A549 treated with CORT108297 at 1 μM for 4 hours (cell line): Measurements from ENCODE around the gene OR1B1. TPM values are rescaled to one million over a fixed set of nuclear protein-coding genes. Genes with fewer than 3 reads are reported as not detected.

Experiments used
- total RNA-seq: library from RNA; stranded (reverse); fragments of 200-300 nt; extraction: Qiagen RNA extraction; gene quantifications from 5 replicates; pipeline ENCODE4 v1.2.3, GENCODE V29; 2022

Gene OR1B1
- total RNA-seq: not detected in 5 replicates

GRCh38 chr9:122657527-122657926, at the start of gene OR1B1:
Gene OR1B1 (minus strand): TSS chr9:122657627.

GRCh38 chr9:122661416-122661815, 4.0 kb upstream of the OR1B1 start, which contains the start of gene OR1L1:
Gene OR1L1 (plus strand): TSS chr9:122661716. CDS start chr9:122661716, 0 bp downstream.

GRCh38 chr9:122614362-122614761, 43.1 kb downstream of the OR1B1 start, which contains the start of gene OR1Q1:
Gene OR1Q1 (plus strand): TSS chr9:122614738. CDS start chr9:122614738, 0 bp downstream.

GRCh38 chr9:122583284-122583683, 74.1 kb downstream of the OR1B1 start, which contains the start of gene OR1L8:
Gene OR1L8 (minus strand): TSS chr9:122583384. CDS start chr9:122568477, 14,907 bp downstream.

Other genes with a start within 250 kb of the OR1B1 start
- not detected in 5 replicates for gene OR1J1, start 179.7 kb downstream of the OR1B1 start, total RNA-seq
- not detected in 5 replicates for gene OR1J2, start 146.8 kb downstream of the OR1B1 start, total RNA-seq
- gene OR1J4, start 138.5 kb downstream of the OR1B1 start, total RNA-seq: 0.10 to 0.13 TPM in 2 of 5 replicates, not detected in the others
- gene OR1N1, start 130.3 kb downstream of the OR1B1 start, total RNA-seq: not detected in 5 replicates
- gene OR1N2, start 104.5 kb downstream of the OR1B1 start, total RNA-seq: not detected in 5 replicates
- not detected in 5 replicates for gene OR1L8, start 74.2 kb downstream of the OR1B1 start, total RNA-seq
- 0.15 TPM in 1 of 5 replicates, not detected in the others for gene OR1Q1, start 42.9 kb downstream of the OR1B1 start, total RNA-seq
- not detected in 5 replicates for gene OR1L1, start 4.1 kb upstream of the OR1B1 start, total RNA-seq
- gene OR1L3, start 17.5 kb upstream of the OR1B1 start, total RNA-seq: not detected in 5 replicates
- not detected in 5 replicates for gene OR1L4, start 66.4 kb upstream of the OR1B1 start, total RNA-seq
- gene OR1L6, start 84.7 kb upstream of the OR1B1 start, total RNA-seq: not detected in 5 replicates
- gene OR5C1, start 131.3 kb upstream of the OR1B1 start, total RNA-seq: not detected in 5 replicates
- not detected in 5 replicates for gene OR1K1, start 142.5 kb upstream of the OR1B1 start, total RNA-seq
- gene PDCL, start 171.0 kb upstream of the OR1B1 start, total RNA-seq: 14.8 to 18.5 TPM (median 17.6 TPM) in 5 replicates
- gene RC3H2, start 247.7 kb upstream of the OR1B1 start, total RNA-seq: 14.9 to 22.2 TPM (median 19.2 TPM) in 5 replicates